DOHH2 (cell line): ENCODE data around the gene MGLL.

Experiments used
- CTCF ChIP-seq: fragments of 200-600 bp; sonication (generic); IDR thresholded peaks from one replicate; pipeline ENCODE4 v1.5.1; 2014; ENCODE audit warnings: antibody characterized with exemption, mild to moderate bottlenecking, low read depth, low read length; ENCODE audit not compliant: poor library complexity, severe bottlenecking
- EZH2phosphoT487 ChIP-seq: fragments of 200-600 bp; sonication (generic); IDR thresholded peaks from 2 replicates; pipeline ENCODE4 v1.6.1; 2017; ENCODE audit warnings: borderline replicate concordance, mild to moderate bottlenecking, antibody characterized with exemption, low read length, moderate library complexity, mixed read lengths

- TF ChIP-seq CTCF: no peak
- no peak for TF ChIP-seq EZH2phosphoT487
Measured at GRCh38 chr3:127773752-127774395, 48.4 kb downstream of the MGLL start.
